K562 (cell line): Measurements from ENCODE around the gene OAT. TPM values are rescaled to one million over a fixed set of nuclear protein-coding genes. Genes with fewer than 3 reads are reported as not detected.

Experiments used
- ARID2 ChIP-seq: fragments of 450-650 bp; IDR thresholded peaks from 2 replicates; pipeline ENCODE4 v1.6.1; 2017; ENCODE audit warnings: antibody characterized with exemption, mild to moderate bottlenecking
- ASH1L ChIP-seq: fragments of 450-650 bp; IDR thresholded peaks from 2 replicates; pipeline ENCODE4 v1.6.1; 2018; ENCODE audit warnings: borderline replicate concordance, mild to moderate bottlenecking, low read depth; ENCODE audit not compliant: partially characterized antibody
- CEBPB ChIP-seq: fragments of 450-650 bp; IDR thresholded peaks from 2 replicates; pipeline ENCODE4 v1.6.1; 2016; ENCODE audit warnings: missing genetic modification characterization, missing compliant biosample characterization
- DIDO1 ChIP-seq: fragments of 450-650 bp; IDR thresholded peaks from 2 replicates; pipeline ENCODE4 v1.6.1; 2016; ENCODE audit warnings: low read depth, missing biosample characterization, missing genetic modification characterization
- DNMT1 ChIP-seq: fragments of 450-650 bp; IDR thresholded peaks from 2 replicates; pipeline ENCODE4 v1.6.1; 2016; ENCODE audit warnings: antibody characterized with exemption, mild to moderate bottlenecking
- ELF1 ChIP-seq: fragments of 200-800 bp; sonication (Bioruptor generic); IDR thresholded peaks from 2 replicates; pipeline ENCODE4 v1.6.1; 2016; ENCODE audit warnings: missing genetic modification characterization, missing compliant biosample characterization
- GTF2F1 ChIP-seq: IDR thresholded peaks from 2 replicates; pipeline ENCODE4 v1.6.1; 2011; ENCODE audit warnings: low read depth, low read length, improper control_type of control experiment
- MAZ ChIP-seq, 2 experiments: fragments of 450-650 bp in 1 of 2; sonication (generic) in 1 of 2; formaldehyde crosslinking; IDR thresholded peaks in 1 of 2; conservative IDR thresholded peaks in 1 of 2; 2 replicates each; pipeline versions ENCODE4 v1.4.0 to v1.5.0; 2020; ENCODE audit warnings: mild to moderate bottlenecking in 1 of 2, missing genetic modification reagents in 1 of 2
- NCOA6 ChIP-seq: fragments of 450-650 bp; IDR thresholded peaks from 2 replicates; pipeline ENCODE4 v1.6.1; 2017; ENCODE audit warnings: mild to moderate bottlenecking
- PCBP1 ChIP-seq: fragments of 200-400 bp; formaldehyde crosslinking; IDR thresholded peaks from 2 replicates; pipeline ENCODE4 v1.6.1; 2018; ENCODE audit warnings: mild to moderate bottlenecking, low read depth, low read length; ENCODE audit not compliant: poor library complexity, severe bottlenecking
- PHF8 ChIP-seq: fragments of 200-600 bp; sonication (generic); IDR thresholded peaks from 2 replicates; pipeline ENCODE4 v1.6.1; 2012; ENCODE audit warnings: mixed run types, mild to moderate bottlenecking, inconsistent platforms, low read length, moderate library complexity, borderline replicate concordance
- RBFOX2 ChIP-seq: fragments of 200-400 bp; formaldehyde crosslinking; IDR thresholded peaks from 2 replicates; pipeline ENCODE4 v1.6.1; 2017; ENCODE audit warnings: low read depth, mild to moderate bottlenecking, low read length, moderate library complexity
- YY1 ChIP-seq, 3 experiments: IDR thresholded peaks; 2 replicates each; pipeline ENCODE4 v1.6.1; 2011; ENCODE audit warnings: low read length in 2 of 3, mild to moderate bottlenecking in 2 of 3, moderate library complexity in 2 of 3, borderline replicate concordance in 1 of 3, control low read depth in 1 of 3, low read depth in 1 of 3; ENCODE audit not compliant: insufficient read depth in 3 of 3, insufficient replicate concordance in 2 of 3, control insufficient read depth in 1 of 3, insufficient read length in 1 of 3; ENCODE audit errors: extremely low read depth in 1 of 3
- ZNF586 ChIP-seq: fragments of 450-650 bp; formaldehyde crosslinking; conservative IDR thresholded peaks from 2 replicates; pipeline ENCODE4 v1.4.0; 2020; ENCODE audit warnings: mild to moderate bottlenecking, moderate library complexity
- polyA plus RNA-seq, 8 experiments: library from polyadenylated mRNA; depleted of rRNA in 4 of 8; stranded (reverse) in 5 of 8; unstranded in 3 of 8; fragments of >200 nt; fragmentation: Nextera tagmentation in 2 of 8; fragmentation: Illumina TruSeq in 1 of 8; extraction: Ambion mirVana in 2 of 8; extraction: Trizol in 1 of 8; gene quantifications; 2 replicates each; pipeline versions ENCODE4 v1.2.1 to v1.2.3, GENCODE V29; 2011 to 2014; ENCODE audit warnings: inconsistent platforms in 1 of 8, missing spikeins in 1 of 8
- total RNA-seq, 7 experiments: library from RNA; depleted of rRNA in 6 of 7; stranded (reverse); fragments of >200 nt in 6 of 7; fragmentation: Illumina TruSeq in 2 of 7; extraction: Trizol in 2 of 7; gene quantifications; 2 replicates each; pipeline versions ENCODE4 v1.2.1 to v1.2.3, GENCODE V29; 2011 to 2021; ENCODE audit warnings: low replicate concordance in 1 of 7
- TF ChIP-seq, protein P1 (sequence below): sonication (generic); formaldehyde crosslinking; IDR thresholded peaks from 2 replicates; pipeline ENCODE4 v1.8.0; 2022; ENCODE audit warnings: missing genetic modification reagents, mild to moderate bottlenecking, borderline replicate concordance
- TF ChIP-seq, protein P2 (sequence below): fragments of 200-800 bp; sonication (Bioruptor generic); IDR thresholded peaks from 2 replicates; pipeline ENCODE4 v1.6.1; 2017; ENCODE audit warnings: missing genetic modification characterization, missing compliant biosample characterization
- TF ChIP-seq, protein P3 (sequence below), 2 experiments: fragments of 250-450 bp in 1 of 2; fragments of 450-650 bp in 1 of 2; sonication (Bioruptor Pico) in 1 of 2; IDR thresholded peaks; 2 replicates each; pipeline versions ENCODE4 v1.6.1 to v1.8.0; 2016 to 2021; ENCODE audit warnings: mild to moderate bottlenecking in 2 of 2, moderate library complexity in 2 of 2, missing compliant biosample characterization in 1 of 2, missing genetic modification characterization in 1 of 2

OAT gene
- total and polyA plus RNA-seq, 9 of the 15 experiments (the other 6 are each of a cell fraction or from before 2014, with no cell fraction given) = 100 to 312 (median 163) TPM

DNA sequence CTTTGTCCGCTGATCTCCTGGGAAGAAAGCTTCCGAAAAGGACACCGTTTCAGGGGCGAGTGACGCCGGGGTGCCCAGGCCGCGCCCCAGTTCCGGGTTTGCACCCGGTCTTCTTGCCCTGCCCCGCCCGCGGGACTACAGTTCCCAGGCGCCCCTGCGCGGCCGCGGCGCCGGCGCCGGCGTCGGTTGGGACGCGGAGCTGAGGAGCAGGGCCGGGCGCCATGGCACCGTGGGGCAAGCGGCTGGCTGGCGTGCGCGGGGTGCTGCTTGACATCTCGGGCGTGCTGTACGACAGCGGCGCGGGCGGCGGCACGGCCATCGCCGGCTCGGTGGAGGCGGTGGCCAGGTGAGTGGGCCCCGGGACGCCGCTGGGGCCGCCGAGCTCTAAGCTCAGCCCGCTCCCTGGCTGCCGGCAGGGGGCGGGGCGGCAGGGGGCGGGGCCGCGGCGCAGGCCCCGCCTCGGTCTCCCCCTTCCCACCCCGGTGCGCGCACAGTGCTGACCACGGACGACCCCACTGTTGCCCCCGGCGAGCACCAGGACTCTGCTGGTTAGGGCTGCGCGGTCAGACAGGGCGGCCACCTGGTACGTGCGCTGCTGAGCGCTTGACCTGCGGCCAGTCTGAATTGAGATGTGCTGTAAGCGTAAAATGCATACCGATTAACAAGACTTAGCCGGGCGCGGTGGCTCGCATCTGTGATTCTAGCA lies 43.1 kb upstream of the OAT start, which contains the start of gene LHPP (continued):
- TF ChIP-seq, protein P1, sequence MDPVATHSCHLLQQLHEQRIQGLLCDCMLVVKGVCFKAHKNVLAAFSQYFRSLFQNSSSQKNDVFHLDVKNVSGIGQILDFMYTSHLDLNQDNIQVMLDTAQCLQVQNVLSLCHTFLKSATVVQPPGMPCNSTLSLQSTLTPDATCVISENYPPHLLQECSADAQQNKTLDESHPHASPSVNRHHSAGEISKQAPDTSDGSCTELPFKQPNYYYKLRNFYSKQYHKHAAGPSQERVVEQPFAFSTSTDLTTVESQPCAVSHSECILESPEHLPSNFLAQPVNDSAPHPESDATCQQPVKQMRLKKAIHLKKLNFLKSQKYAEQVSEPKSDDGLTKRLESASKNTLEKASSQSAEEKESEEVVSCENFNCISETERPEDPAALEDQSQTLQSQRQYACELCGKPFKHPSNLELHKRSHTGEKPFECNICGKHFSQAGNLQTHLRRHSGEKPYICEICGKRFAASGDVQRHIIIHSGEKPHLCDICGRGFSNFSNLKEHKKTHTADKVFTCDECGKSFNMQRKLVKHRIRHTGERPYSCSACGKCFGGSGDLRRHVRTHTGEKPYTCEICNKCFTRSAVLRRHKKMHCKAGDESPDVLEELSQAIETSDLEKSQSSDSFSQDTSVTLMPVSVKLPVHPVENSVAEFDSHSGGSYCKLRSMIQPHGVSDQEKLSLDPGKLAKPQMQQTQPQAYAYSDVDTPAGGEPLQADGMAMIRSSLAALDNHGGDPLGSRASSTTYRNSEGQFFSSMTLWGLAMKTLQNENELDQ = no peak
- TF ChIP-seq GTF2F1 (no peak), RBFOX2 (peak; percentile 75), DIDO1 (no peak), MAZ (CRISPR knock-in tag; conservative IDR thresholded peaks at IDR 0.05 in 1 of 2, IDR thresholded peaks at IDR 0.05 in 1 of 2) (peak in 1 of 2 experiments; percentile 69; a peak in 1 of 4 replicates), ZNF586 (CRISPR knock-in tag) (no peak), CEBPB (tag) (no peak), ELF1 (tag) (peak; percentile 97), DNMT1 (no peak), PCBP1 (no peak), PHF8 (peak; percentile 72; the same call in 1 of the 2 replicates), NCOA6 (peak; percentile 85), ARID2 (no peak), ASH1L (no peak), YY1 (IDR thresholded peaks at IDR 0.05; ENCODE audit: borderline replicate concordance in 1 of 3, control insufficient read depth in 1 of 3, extremely low read depth in 1 of 3, insufficient read depth in 3 of 3, insufficient read length in 1 of 3, insufficient replicate concordance in 2 of 3, low read depth in 1 of 3, low read length in 2 of 3) (peak; percentile 43 to 87 (median 80))
- TF ChIP-seq, protein P2, sequence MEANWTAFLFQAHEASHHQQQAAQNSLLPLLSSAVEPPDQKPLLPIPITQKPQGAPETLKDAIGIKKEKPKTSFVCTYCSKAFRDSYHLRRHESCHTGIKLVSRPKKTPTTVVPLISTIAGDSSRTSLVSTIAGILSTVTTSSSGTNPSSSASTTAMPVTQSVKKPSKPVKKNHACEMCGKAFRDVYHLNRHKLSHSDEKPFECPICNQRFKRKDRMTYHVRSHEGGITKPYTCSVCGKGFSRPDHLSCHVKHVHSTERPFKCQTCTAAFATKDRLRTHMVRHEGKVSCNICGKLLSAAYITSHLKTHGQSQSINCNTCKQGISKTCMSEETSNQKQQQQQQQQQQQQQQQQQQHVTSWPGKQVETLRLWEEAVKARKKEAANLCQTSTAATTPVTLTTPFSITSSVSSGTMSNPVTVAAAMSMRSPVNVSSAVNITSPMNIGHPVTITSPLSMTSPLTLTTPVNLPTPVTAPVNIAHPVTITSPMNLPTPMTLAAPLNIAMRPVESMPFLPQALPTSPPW (CRISPR knock-in tag) = peak; percentile 46
- TF ChIP-seq, protein P3, sequence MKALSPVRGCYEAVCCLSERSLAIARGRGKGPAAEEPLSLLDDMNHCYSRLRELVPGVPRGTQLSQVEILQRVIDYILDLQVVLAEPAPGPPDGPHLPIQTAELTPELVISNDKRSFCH (CRISPR knock-in tag; IDR thresholded peaks at IDR 0.05) = no peak
- TF ChIP-seq, protein P3 (tag; IDR thresholded peaks at IDR 0.05) = 0 out of 2 replicates have a peak, but pooled peaks have one; percentile 29
